NB4 (cell line): ENCODE measurements around the gene SMIM21.

ENCODE experiments used
- CTCF ChIP-seq: IDR thresholded peaks from one replicate; pipeline ENCODE4 v1.5.1; 2012; ENCODE audit warnings: low read depth, low read length
- MYC ChIP-seq: IDR thresholded peaks from 2 replicates; pipeline ENCODE4 v1.6.1; 2011; ENCODE audit warnings: low read depth, low read length

GRCh38 chr18:75395137-75395536 lies 32.4 kb downstream of the SMIM21 start:
- no peak for TF ChIP-seq CTCF
- TF ChIP-seq MYC: no peak
